ENCODE data around the gene PROX1.

GRCh38 chr1:214050513-214051401 is 63.0 kb downstream of the PROX1 start:
- TF ChIP-seq CTCF (IDR thresholded peaks at IDR 0.05) (no peak), EP300 (IDR thresholded peaks at IDR 0.05) (no peak), POLR2AphosphoS5 (IDR thresholded peaks at IDR 0.05) (no peak)
